ENCODE data around the gene UBE2E3. TPM values are rescaled to one million over a fixed set of nuclear protein-coding genes. Genes with fewer than 3 reads are reported as not detected.

Gene UBE2E3
- total RNA-seq, 1 donor from 2014 or later = 379 TPM

GRCh38 chr2:180952731-180953336, 27.6 kb upstream of the UBE2E3 start:
- Mint-ChIP-seq H3K9me3 (no peaks in the 10 kb centered on the region), H3K27me3 (ENCODE audit: insufficient read depth, low read depth) (no peaks in the 10 kb centered on the region), H3K4me1 (no peaks in the 10 kb centered on the region), H3K27ac (no peak overlapping the region), H3K36me3 (no peaks in the 10 kb centered on the region), H3K4me3 (no peak overlapping the region)
- no peak overlapping the region for H3K4me2 ChIP-seq
- no peak overlapping the region for H2AFZ ChIP-seq (replicated peaks)
- no peaks in the 10 kb centered on the region for H4K20me1 ChIP-seq (ENCODE audit: low read depth)
- H3K79me2 ChIP-seq (ENCODE audit: low read depth) = no peaks in the 10 kb centered on the region
- no peaks in the 10 kb centered on the region for H3F3A ChIP-seq (ENCODE audit: low read depth)
- H3K36me3 ChIP-seq = no peaks in the 10 kb centered on the region
- no peaks in the 10 kb centered on the region for H3K9me3 ChIP-seq (ENCODE audit: low read depth)
- DNase-seq (ENCODE audit: low spot score) = no peak
- H3K4me1 ChIP-seq = no peaks in the 10 kb centered on the region
- no peak overlapping the region for H3K27ac ChIP-seq
- H3K9ac ChIP-seq = no peak overlapping the region
- H3K27me3 ChIP-seq = no peaks in the 10 kb centered on the region
- H3K4me3 ChIP-seq = no peak overlapping the region
- no peak for TF ChIP-seq EZH2 (IDR thresholded peaks at IDR 0.05)
- TF ChIP-seq EZH2phosphoT487 (IDR thresholded peaks at IDR 0.05) = no peak
- TF ChIP-seq CTCF (IDR thresholded peaks at IDR 0.05) = no peak

- H4K20me1 ChIP-seq (ENCODE audit: low read depth) = no peaks in the 10 kb centered on the region
- no peak overlapping the region for H3K4me3 ChIP-seq
- H3F3A ChIP-seq (ENCODE audit: low read depth) = no peaks in the 10 kb centered on the region
- TF ChIP-seq CTCF (IDR thresholded peaks at IDR 0.05) = no peak
- DNase-seq (ENCODE audit: low spot score) = no peak
- no peak overlapping the region for H2AFZ ChIP-seq (replicated peaks)
- no peaks in the 10 kb centered on the region for H3K36me3 ChIP-seq
- H3K9me3 Mint-ChIP-seq = no peaks in the 10 kb centered on the region
- no peaks in the 10 kb centered on the region for H3K4me1 ChIP-seq
- H3K79me2 ChIP-seq (ENCODE audit: low read depth) = no peaks in the 10 kb centered on the region
- H3K4me3 Mint-ChIP-seq = no peak overlapping the region
- no peaks in the 10 kb centered on the region for H3K4me1 Mint-ChIP-seq
- H3K27ac Mint-ChIP-seq = no peak overlapping the region
- H3K9me3 ChIP-seq (ENCODE audit: low read depth) = no peaks in the 10 kb centered on the region
- no peaks in the 10 kb centered on the region for H3K36me3 Mint-ChIP-seq
- no peak overlapping the region for H3K4me2 ChIP-seq
- no peaks in the 10 kb centered on the region for H3K27me3 Mint-ChIP-seq (ENCODE audit: insufficient read depth, low read depth)
- H3K27ac ChIP-seq = no peak overlapping the region
- H3K9ac ChIP-seq = no peak overlapping the region
- H3K27me3 ChIP-seq = no peaks in the 10 kb centered on the region
These were observed 26.9 kb upstream of the UBE2E3 start for GRCh38 chr2:180953550-180953949.

GRCh38 chr2:180955101-180955500, 25.3 kb upstream of the UBE2E3 start:
- H2AFZ ChIP-seq (replicated peaks) = no peak overlapping the region
- H3K79me2 ChIP-seq (ENCODE audit: low read depth) = no peaks in the 10 kb centered on the region
- no peak for DNase-seq (ENCODE audit: low spot score)
- Mint-ChIP-seq H3K4me3 (no peak overlapping the region), H3K27me3 (ENCODE audit: insufficient read depth, low read depth) (no peaks in the 10 kb centered on the region), H3K27ac (no peak overlapping the region), H3K4me1 (no peaks in the 10 kb centered on the region), H3K36me3 (no peaks in the 10 kb centered on the region), H3K9me3 (no peaks in the 10 kb centered on the region)
- H3K9ac ChIP-seq = no peak overlapping the region
- no peak overlapping the region for H3K4me3 ChIP-seq
- no peaks in the 10 kb centered on the region for H4K20me1 ChIP-seq (ENCODE audit: low read depth)
- no peaks in the 10 kb centered on the region for H3K4me1 ChIP-seq
- H3K36me3 ChIP-seq = no peaks in the 10 kb centered on the region
- no peaks in the 10 kb centered on the region for H3K27me3 ChIP-seq
- no peaks in the 10 kb centered on the region for H3F3A ChIP-seq (ENCODE audit: low read depth)
- TF ChIP-seq EZH2phosphoT487 (IDR thresholded peaks at IDR 0.05) (no peak), CTCF (IDR thresholded peaks at IDR 0.05) (no peak), EZH2 (IDR thresholded peaks at IDR 0.05) (no peak)
- no peak overlapping the region for H3K27ac ChIP-seq
- no peaks in the 10 kb centered on the region for H3K9me3 ChIP-seq (ENCODE audit: low read depth)
- no peak overlapping the region for H3K4me2 ChIP-seq
